ENCODE results near the gene SLC22A13. TPM values are rescaled to one million over a fixed set of nuclear protein-coding genes. Genes with fewer than 3 reads are reported as not detected.

Gene SLC22A13
- total RNA-seq, 1 experiment from 2014 or later, result 0.33 TPM

DNA sequence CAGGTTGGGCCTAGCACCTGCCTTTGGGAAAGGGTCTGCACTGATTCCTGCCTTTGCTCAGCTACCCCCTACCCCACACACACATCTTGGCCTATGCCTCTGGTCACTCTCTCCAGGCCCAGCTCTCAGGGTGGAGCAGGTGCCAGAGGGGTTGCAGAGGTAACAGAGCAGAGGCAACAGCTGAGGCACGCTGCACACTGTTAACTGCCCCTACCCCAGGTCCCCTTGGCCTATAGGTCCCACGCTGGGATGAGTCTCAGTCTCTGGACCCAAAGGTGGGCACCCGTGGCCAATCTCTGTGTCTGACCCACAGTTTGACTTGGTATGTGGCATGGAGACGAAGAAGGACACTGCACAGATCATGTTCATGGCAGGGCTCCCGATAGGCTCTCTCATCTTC, 41.3 kb downstream of the SLC22A13 start:
- H3K4me1 ChIP-seq (ENCODE audit: control insufficient read depth, insufficient read depth, low read length), result no peaks in the 10 kb centered on the region
- no peaks in the 10 kb centered on the region for H3K27me3 ChIP-seq (ENCODE audit: control insufficient read depth, insufficient read depth, low read length)
- H3K27ac ChIP-seq (ENCODE audit: low read length), result no peak overlapping the region
- no peaks in the 10 kb centered on the region for H3K36me3 ChIP-seq (ENCODE audit: control insufficient read depth, insufficient read depth, low read length)
- no peak overlapping the region for H3K4me3 ChIP-seq (ENCODE audit: low read depth in 2 of 2, low read length in 2 of 2)
- no peaks in the 10 kb centered on the region for H3K9me3 ChIP-seq (ENCODE audit: control insufficient read depth, insufficient read depth, low read depth, low read length)
- BruUV-seq (replicated peaks), result no TSS peak
- ATAC-seq, result no peak
- TF ChIP-seq TCF7L2 (IDR thresholded peaks at IDR 0.05; ENCODE audit: low read depth, low read length), result no peak
- TF ChIP-seq POLR2AphosphoS5 (IDR thresholded peaks at IDR 0.05; ENCODE audit: low read depth, low read length), result no peak
- TF ChIP-seq SIN3A (IDR thresholded peaks at IDR 0.05; ENCODE audit: borderline replicate concordance, insufficient read depth, low read depth, low read length), result no peak
- TF ChIP-seq, protein P1, sequence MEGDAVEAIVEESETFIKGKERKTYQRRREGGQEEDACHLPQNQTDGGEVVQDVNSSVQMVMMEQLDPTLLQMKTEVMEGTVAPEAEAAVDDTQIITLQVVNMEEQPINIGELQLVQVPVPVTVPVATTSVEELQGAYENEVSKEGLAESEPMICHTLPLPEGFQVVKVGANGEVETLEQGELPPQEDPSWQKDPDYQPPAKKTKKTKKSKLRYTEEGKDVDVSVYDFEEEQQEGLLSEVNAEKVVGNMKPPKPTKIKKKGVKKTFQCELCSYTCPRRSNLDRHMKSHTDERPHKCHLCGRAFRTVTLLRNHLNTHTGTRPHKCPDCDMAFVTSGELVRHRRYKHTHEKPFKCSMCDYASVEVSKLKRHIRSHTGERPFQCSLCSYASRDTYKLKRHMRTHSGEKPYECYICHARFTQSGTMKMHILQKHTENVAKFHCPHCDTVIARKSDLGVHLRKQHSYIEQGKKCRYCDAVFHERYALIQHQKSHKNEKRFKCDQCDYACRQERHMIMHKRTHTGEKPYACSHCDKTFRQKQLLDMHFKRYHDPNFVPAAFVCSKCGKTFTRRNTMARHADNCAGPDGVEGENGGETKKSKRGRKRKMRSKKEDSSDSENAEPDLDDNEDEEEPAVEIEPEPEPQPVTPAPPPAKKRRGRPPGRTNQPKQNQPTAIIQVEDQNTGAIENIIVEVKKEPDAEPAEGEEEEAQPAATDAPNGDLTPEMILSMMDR (IDR thresholded peaks at IDR 0.05), result no peak
- TF ChIP-seq, protein P2, sequence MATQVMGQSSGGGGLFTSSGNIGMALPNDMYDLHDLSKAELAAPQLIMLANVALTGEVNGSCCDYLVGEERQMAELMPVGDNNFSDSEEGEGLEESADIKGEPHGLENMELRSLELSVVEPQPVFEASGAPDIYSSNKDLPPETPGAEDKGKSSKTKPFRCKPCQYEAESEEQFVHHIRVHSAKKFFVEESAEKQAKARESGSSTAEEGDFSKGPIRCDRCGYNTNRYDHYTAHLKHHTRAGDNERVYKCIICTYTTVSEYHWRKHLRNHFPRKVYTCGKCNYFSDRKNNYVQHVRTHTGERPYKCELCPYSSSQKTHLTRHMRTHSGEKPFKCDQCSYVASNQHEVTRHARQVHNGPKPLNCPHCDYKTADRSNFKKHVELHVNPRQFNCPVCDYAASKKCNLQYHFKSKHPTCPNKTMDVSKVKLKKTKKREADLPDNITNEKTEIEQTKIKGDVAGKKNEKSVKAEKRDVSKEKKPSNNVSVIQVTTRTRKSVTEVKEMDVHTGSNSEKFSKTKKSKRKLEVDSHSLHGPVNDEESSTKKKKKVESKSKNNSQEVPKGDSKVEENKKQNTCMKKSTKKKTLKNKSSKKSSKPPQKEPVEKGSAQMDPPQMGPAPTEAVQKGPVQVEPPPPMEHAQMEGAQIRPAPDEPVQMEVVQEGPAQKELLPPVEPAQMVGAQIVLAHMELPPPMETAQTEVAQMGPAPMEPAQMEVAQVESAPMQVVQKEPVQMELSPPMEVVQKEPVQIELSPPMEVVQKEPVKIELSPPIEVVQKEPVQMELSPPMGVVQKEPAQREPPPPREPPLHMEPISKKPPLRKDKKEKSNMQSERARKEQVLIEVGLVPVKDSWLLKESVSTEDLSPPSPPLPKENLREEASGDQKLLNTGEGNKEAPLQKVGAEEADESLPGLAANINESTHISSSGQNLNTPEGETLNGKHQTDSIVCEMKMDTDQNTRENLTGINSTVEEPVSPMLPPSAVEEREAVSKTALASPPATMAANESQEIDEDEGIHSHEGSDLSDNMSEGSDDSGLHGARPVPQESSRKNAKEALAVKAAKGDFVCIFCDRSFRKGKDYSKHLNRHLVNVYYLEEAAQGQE (IDR thresholded peaks at IDR 0.05; ENCODE audit: insufficient read depth in 1 of 2, low read depth in 2 of 2, low read length in 1 of 2), result no peak
- intact Hi-C loops (cut with micrococcal nuclease; ENCODE audit: unreplicated experiment), result no loop called here
- ChIA-PET POLR2A (no interaction called here), CTCF (no interaction called here)
- DNase-seq (ENCODE audit: low read depth, low spot score), result no peak
- in situ Hi-C loops (cut with HindIII; ENCODE audit: low pct_unique_long_range_greater_than_20kb, low sequenced_read_pairs), result no loop called here

DNA sequence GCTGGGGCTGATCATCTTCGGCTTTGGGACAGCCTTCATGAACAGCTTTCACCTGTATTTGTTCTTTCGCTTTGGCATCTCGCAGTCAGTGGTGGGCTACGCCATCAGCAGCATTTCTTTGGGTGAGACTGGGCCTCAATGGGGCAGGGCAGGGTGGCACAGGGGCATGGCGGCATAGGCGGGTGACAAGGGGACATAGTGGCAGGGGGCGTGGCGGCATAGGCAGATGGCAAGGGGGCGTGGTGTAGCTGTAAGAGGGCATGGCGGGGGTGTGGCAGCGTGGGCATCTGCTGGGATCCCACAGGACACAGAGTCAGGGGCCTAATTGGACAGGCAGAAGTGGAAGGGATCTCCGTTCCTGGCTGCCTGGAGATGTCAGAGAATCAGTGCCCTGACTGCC, 42.0 kb downstream of the SLC22A13 start:
- intact Hi-C loops (cut with micrococcal nuclease; ENCODE audit: unreplicated experiment), result no loop called here
- Histone ChIP-seq H3K27me3 (ENCODE audit: control insufficient read depth, insufficient read depth, low read length) (no peaks in the 10 kb centered on the region), H3K4me1 (ENCODE audit: control insufficient read depth, insufficient read depth, low read length) (no peaks in the 10 kb centered on the region), H3K9me3 (ENCODE audit: control insufficient read depth, insufficient read depth, low read depth, low read length) (no peaks in the 10 kb centered on the region), H3K27ac (ENCODE audit: low read length) (no peak overlapping the region), H3K4me3 (ENCODE audit: low read depth in 2 of 2, low read length in 2 of 2) (no peak overlapping the region), H3K36me3 (ENCODE audit: control insufficient read depth, insufficient read depth, low read length) (no peaks in the 10 kb centered on the region)
- ATAC-seq (no peak), DNase-seq (ENCODE audit: low read depth, low spot score) (no peak)
- in situ Hi-C loops (cut with HindIII; ENCODE audit: low pct_unique_long_range_greater_than_20kb, low sequenced_read_pairs), result no loop called here
- BruUV-seq (replicated peaks), result no TSS peak
- ChIA-PET CTCF (no interaction called here), POLR2A (no interaction called here)
- TF ChIP-seq POLR2AphosphoS5 (IDR thresholded peaks at IDR 0.05; ENCODE audit: low read depth, low read length) (no peak), TCF7L2 (IDR thresholded peaks at IDR 0.05; ENCODE audit: low read depth, low read length) (no peak), SIN3A (IDR thresholded peaks at IDR 0.05; ENCODE audit: borderline replicate concordance, insufficient read depth, low read depth, low read length) (no peak)
- TF ChIP-seq, protein P2 (IDR thresholded peaks at IDR 0.05; ENCODE audit: insufficient read depth in 1 of 2, low read depth in 2 of 2, low read length in 1 of 2), result no peak
- TF ChIP-seq, protein P1 (IDR thresholded peaks at IDR 0.05), result no peak
